HepG2 (cell line): ENCODE results near the gene RHBDD2. TPM values are rescaled to one million over a fixed set of nuclear protein-coding genes. Genes with fewer than 3 reads are reported as not detected.

Source experiments
- ATM ChIP-seq: fragments of 450-650 bp; IDR thresholded peaks from 2 replicates; pipeline ENCODE4 v1.7.1; 2017; ENCODE audit warnings: mild to moderate bottlenecking, borderline replicate concordance
- FIP1L1 ChIP-seq: fragments of 200-400 bp; formaldehyde crosslinking; IDR thresholded peaks from 2 replicates; pipeline ENCODE4 v1.6.1; 2018; ENCODE audit warnings: low read depth, mild to moderate bottlenecking, low read length, moderate library complexity, borderline replicate concordance; ENCODE audit not compliant: insufficient read depth
- HDAC6 ChIP-seq: fragments of 200-600 bp; sonication (generic); IDR thresholded peaks from 2 replicates; pipeline ENCODE4 v1.7.0; 2017; ENCODE audit warnings: mild to moderate bottlenecking, antibody characterized with exemption, low read length, low read depth
- HHEX ChIP-seq: IDR thresholded peaks from 2 replicates; pipeline ENCODE4 v1.6.1; 2016; ENCODE audit warnings: control low read depth
- KDM2A ChIP-seq: sonication (generic); formaldehyde crosslinking; IDR thresholded peaks from 2 replicates; pipeline ENCODE4 v1.4.0; 2020; ENCODE audit warnings: low read depth, missing genetic modification reagents, borderline replicate concordance
- MED8 ChIP-seq: sonication (generic); formaldehyde crosslinking; IDR thresholded peaks from 2 replicates; pipeline ENCODE4 v1.8.1; 2023; ENCODE audit warnings: mild to moderate bottlenecking, missing genetic modification reagents; ENCODE audit not compliant: insufficient replicate concordance
- MEIS2 ChIP-seq: sonication (generic); formaldehyde crosslinking; IDR thresholded peaks from 2 replicates; pipeline ENCODE4 v1.9.0; 2021; ENCODE audit warnings: mild to moderate bottlenecking, missing genetic modification reagents
- MYC ChIP-seq: sonication (generic); formaldehyde crosslinking; IDR thresholded peaks from 2 replicates; pipeline ENCODE4 v1.9.0; 2021; ENCODE audit warnings: missing genetic modification reagents, borderline replicate concordance
- NRL ChIP-seq: sonication (generic); formaldehyde crosslinking; IDR thresholded peaks from 2 replicates; pipeline ENCODE4 v1.5.0; 2020; ENCODE audit warnings: missing genetic modification reagents, mild to moderate bottlenecking, moderate library complexity, borderline replicate concordance
- RELA ChIP-seq: sonication (generic); formaldehyde crosslinking; IDR thresholded peaks from 2 replicates; pipeline ENCODE4 v1.4.0; 2020; ENCODE audit warnings: missing genetic modification reagents
- SATB2 ChIP-seq: sonication (generic); formaldehyde crosslinking; IDR thresholded peaks from 2 replicates; pipeline ENCODE4 v1.5.0; 2020; ENCODE audit warnings: missing genetic modification reagents
- SIX1 ChIP-seq: sonication (generic); formaldehyde crosslinking; IDR thresholded peaks from 2 replicates; pipeline ENCODE4 v1.4.0; 2020; ENCODE audit warnings: missing genetic modification reagents, borderline replicate concordance
- SNAI1 ChIP-seq: sonication (generic); formaldehyde crosslinking; IDR thresholded peaks from 2 replicates; pipeline ENCODE4 v1.5.0; 2020; ENCODE audit warnings: mild to moderate bottlenecking, missing genetic modification reagents, borderline replicate concordance
- TARDBP ChIP-seq: sonication (generic); formaldehyde crosslinking; IDR thresholded peaks from 2 replicates; pipeline ENCODE4 v1.8.0; 2022; ENCODE audit warnings: mild to moderate bottlenecking, missing genetic modification reagents
- TSC22D2 ChIP-seq: sonication (generic); formaldehyde crosslinking; IDR thresholded peaks from 2 replicates; pipeline ENCODE4 v1.5.1; 2020; ENCODE audit warnings: missing genetic modification reagents, mild to moderate bottlenecking, borderline replicate concordance
- ZFP41 ChIP-seq: sonication (generic); formaldehyde crosslinking; IDR thresholded peaks from 2 replicates; pipeline ENCODE4 v1.4.0; 2020; ENCODE audit warnings: mild to moderate bottlenecking, missing genetic modification reagents, borderline replicate concordance
- ZNF101 ChIP-seq: sonication (generic); formaldehyde crosslinking; IDR thresholded peaks from 2 replicates; pipeline ENCODE4 v1.4.0; 2020; ENCODE audit warnings: mild to moderate bottlenecking, low read depth, missing genetic modification reagents, borderline replicate concordance
- ZNF160 ChIP-seq: sonication (generic); formaldehyde crosslinking; IDR thresholded peaks from 2 replicates; pipeline ENCODE4 v1.8.0; 2022; ENCODE audit warnings: mild to moderate bottlenecking, inconsistent platforms, missing genetic modification reagents
- ZNF205 ChIP-seq: IDR thresholded peaks from 2 replicates; pipeline ENCODE4 v1.6.1; 2018; ENCODE audit warnings: missing biosample characterization, missing genetic modification reagents
- ZNF567 ChIP-seq: sonication (generic); formaldehyde crosslinking; IDR thresholded peaks from 2 replicates; pipeline ENCODE4 v1.8.1; 2023; ENCODE audit warnings: mild to moderate bottlenecking, missing genetic modification reagents, borderline replicate concordance
- ZNF577 ChIP-seq: sonication (generic); formaldehyde crosslinking; IDR thresholded peaks from 2 replicates; pipeline ENCODE4 v1.4.0; 2020; ENCODE audit warnings: mild to moderate bottlenecking, low read depth, missing genetic modification reagents, borderline replicate concordance
- polyA plus RNA-seq, 8 experiments: library from polyadenylated mRNA; depleted of rRNA in 3 of 8; stranded (reverse) in 7 of 8; unstranded in 1 of 8; fragments of >200 nt; fragmentation: Illumina TruSeq in 4 of 8; extraction: Trizol in 4 of 8; gene quantifications; 2 replicates each; pipeline versions ENCODE4 v1.2.1 to v1.2.3, GENCODE V29; 2011 to 2016; ENCODE audit warnings: low read depth in 4 of 8, missing spikeins in 1 of 8, mixed read lengths in 1 of 8; ENCODE audit not compliant: insufficient read depth in 1 of 8
- total RNA-seq, 5 experiments: library from RNA; depleted of rRNA; stranded (reverse); fragments of >200 nt; fragmentation: Illumina TruSeq; extraction: Trizol; gene quantifications; 2 replicates each; pipeline ENCODE4 v1.2.3, GENCODE V29; 2016; ENCODE audit warnings: low read depth in 1 of 5
- TF ChIP-seq, protein P1 (sequence below), 2 experiments: IDR thresholded peaks; 2 replicates each; pipeline ENCODE4 v1.6.1; 2011 to 2012; ENCODE audit warnings: low read length in 2 of 2, borderline replicate concordance in 1 of 2, low read depth in 1 of 2, mild to moderate bottlenecking in 1 of 2, moderate library complexity in 1 of 2
- TF ChIP-seq, protein P2 (sequence below): IDR thresholded peaks from 2 replicates; pipeline ENCODE4 v1.6.1; 2016; ENCODE audit warnings: low read depth, control low read depth

Gene RHBDD2
- total and polyA plus RNA-seq, 2 of the 13 experiments (the other 11 are each of a cell fraction or from before 2014, with no cell fraction given) = 23.1 to 26.4 TPM

DNA sequence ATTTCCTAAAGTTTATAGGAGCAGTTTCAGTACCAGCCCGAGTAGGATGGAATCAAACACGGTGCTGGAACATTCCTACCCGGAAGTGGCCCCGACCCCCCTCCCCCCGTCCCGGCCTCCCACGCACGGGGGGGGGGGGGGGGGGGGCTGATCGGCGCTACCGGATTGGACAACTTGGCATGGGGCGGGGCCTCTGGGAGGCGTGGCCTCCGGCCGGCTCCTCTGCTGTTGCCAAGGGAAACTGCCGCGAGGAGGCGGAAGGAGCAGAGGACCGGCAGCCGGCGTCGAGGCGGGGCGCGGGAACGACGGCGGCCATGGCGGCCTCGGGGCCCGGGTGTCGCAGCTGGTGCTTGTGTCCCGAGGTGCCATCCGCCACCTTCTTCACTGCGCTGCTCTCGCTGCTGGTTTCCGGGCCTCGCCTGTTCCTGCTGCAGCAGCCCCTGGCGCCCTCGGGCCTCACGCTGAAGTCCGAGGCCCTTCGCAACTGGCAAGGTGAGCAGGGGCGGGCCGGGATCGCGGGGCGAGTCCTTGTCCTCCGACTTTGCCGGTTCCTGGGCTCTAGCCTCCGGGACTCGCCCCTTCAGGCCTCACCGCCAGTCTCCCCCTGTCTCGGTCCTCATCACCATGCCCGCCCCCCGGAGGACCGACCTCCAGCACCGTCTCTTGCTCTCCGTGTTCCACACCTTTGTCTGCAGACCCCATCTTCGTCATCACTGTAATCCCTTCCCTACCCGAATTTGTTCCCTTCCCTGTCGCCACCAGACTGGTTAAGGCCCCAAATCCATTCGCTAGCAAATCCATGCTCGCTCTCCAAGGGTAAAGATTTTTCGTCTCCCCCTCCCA lies at the start of gene RHBDD2 (continued):
- TF ChIP-seq ZFP41 (CRISPR knock-in tag) (no peak), ZNF205 (no peak), ZNF101 (CRISPR knock-in tag) (0 out of 2 replicates have a peak, but pooled peaks have one; percentile 10), SIX1 (CRISPR knock-in tag) (no peak), ZNF160 (CRISPR knock-in tag) (peak; percentile 82; the same call in 1 of the 2 replicates), TSC22D2 (CRISPR knock-in tag) (no peak; the same call in 1 of the 2 replicates), HHEX (CRISPR knock-in tag) (no peak), KDM2A (CRISPR knock-in tag) (peak; percentile 72; the same call in 1 of the 2 replicates), HDAC6 (no peak), ZNF577 (CRISPR knock-in tag) (no peak), ATM (no peak), MED8 (CRISPR knock-in tag) (no peak), TARDBP (CRISPR knock-in tag) (no peak), MYC (peak; percentile 74; the same call in 1 of the 2 replicates), SATB2 (CRISPR knock-in tag) (peak; percentile 30; the same call in 1 of the 2 replicates), FIP1L1 (no peak), MEIS2 (CRISPR knock-in tag) (peak; percentile 72), SNAI1 (peak; percentile 64; the same call in 1 of the 2 replicates), ZNF567 (CRISPR knock-in tag) (no peak), RELA (CRISPR knock-in tag) (no peak), NRL (CRISPR knock-in tag) (peak; percentile 54; the same call in 1 of the 2 replicates)
- TF ChIP-seq, protein P1, sequence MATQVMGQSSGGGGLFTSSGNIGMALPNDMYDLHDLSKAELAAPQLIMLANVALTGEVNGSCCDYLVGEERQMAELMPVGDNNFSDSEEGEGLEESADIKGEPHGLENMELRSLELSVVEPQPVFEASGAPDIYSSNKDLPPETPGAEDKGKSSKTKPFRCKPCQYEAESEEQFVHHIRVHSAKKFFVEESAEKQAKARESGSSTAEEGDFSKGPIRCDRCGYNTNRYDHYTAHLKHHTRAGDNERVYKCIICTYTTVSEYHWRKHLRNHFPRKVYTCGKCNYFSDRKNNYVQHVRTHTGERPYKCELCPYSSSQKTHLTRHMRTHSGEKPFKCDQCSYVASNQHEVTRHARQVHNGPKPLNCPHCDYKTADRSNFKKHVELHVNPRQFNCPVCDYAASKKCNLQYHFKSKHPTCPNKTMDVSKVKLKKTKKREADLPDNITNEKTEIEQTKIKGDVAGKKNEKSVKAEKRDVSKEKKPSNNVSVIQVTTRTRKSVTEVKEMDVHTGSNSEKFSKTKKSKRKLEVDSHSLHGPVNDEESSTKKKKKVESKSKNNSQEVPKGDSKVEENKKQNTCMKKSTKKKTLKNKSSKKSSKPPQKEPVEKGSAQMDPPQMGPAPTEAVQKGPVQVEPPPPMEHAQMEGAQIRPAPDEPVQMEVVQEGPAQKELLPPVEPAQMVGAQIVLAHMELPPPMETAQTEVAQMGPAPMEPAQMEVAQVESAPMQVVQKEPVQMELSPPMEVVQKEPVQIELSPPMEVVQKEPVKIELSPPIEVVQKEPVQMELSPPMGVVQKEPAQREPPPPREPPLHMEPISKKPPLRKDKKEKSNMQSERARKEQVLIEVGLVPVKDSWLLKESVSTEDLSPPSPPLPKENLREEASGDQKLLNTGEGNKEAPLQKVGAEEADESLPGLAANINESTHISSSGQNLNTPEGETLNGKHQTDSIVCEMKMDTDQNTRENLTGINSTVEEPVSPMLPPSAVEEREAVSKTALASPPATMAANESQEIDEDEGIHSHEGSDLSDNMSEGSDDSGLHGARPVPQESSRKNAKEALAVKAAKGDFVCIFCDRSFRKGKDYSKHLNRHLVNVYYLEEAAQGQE (IDR thresholded peaks at IDR 0.05; ENCODE audit: borderline replicate concordance in 1 of 2, low read depth in 1 of 2, low read length in 2 of 2) = peak in 1 of 2 experiments; percentile 19; a peak in 1 of 4 replicates
- TF ChIP-seq, protein P2, sequence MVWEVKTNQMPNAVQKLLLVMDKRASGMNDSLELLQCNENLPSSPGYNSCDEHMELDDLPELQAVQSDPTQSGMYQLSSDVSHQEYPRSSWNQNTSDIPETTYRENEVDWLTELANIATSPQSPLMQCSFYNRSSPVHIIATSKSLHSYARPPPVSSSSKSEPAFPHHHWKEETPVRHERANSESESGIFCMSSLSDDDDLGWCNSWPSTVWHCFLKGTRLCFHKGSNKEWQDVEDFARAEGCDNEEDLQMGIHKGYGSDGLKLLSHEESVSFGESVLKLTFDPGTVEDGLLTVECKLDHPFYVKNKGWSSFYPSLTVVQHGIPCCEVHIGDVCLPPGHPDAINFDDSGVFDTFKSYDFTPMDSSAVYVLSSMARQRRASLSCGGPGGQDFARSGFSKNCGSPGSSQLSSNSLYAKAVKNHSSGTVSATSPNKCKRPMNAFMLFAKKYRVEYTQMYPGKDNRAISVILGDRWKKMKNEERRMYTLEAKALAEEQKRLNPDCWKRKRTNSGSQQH (CRISPR knock-in tag) = peak; percentile 82; the same call in 1 of the 2 replicates
